Measurements from ENCODE around the gene GGA3. TPM values are rescaled to one million over a fixed set of nuclear protein-coding genes. Genes with fewer than 3 reads are reported as not detected.
"Not testable (repeated sequence)": the region's sequence is repeated elsewhere in the genome, so short reads cannot be mapped to it uniquely, and the experiment has no call there.

The GGA3 gene, protein sequence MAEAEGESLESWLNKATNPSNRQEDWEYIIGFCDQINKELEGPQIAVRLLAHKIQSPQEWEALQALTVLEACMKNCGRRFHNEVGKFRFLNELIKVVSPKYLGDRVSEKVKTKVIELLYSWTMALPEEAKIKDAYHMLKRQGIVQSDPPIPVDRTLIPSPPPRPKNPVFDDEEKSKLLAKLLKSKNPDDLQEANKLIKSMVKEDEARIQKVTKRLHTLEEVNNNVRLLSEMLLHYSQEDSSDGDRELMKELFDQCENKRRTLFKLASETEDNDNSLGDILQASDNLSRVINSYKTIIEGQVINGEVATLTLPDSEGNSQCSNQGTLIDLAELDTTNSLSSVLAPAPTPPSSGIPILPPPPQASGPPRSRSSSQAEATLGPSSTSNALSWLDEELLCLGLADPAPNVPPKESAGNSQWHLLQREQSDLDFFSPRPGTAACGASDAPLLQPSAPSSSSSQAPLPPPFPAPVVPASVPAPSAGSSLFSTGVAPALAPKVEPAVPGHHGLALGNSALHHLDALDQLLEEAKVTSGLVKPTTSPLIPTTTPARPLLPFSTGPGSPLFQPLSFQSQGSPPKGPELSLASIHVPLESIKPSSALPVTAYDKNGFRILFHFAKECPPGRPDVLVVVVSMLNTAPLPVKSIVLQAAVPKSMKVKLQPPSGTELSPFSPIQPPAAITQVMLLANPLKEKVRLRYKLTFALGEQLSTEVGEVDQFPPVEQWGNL
- polyA plus RNA-seq (ENCODE audit: insufficient read length in 4 of 4) = 10 to 100 TPM; 35.7 to 48.9 (median 41.0) TPM

GRCh38 chr17:75261336-75262111 is at the start of gene GGA3, which contains the start of gene MRPS7:
Gene GGA3, minus strand, starts transcription at chr17:75261606. Its CDS starts 19 bp downstream, at chr17:75261587.
Gene MRPS7, plus strand, starts transcription at chr17:75261879. Its CDS starts 22 bp downstream, at chr17:75261901.
- peak; percentile 90 to 95 (median 91) for DNase-seq (ENCODE audit: low read depth in 4 of 4, low spot score in 3 of 4)

- DNase-seq (ENCODE audit: low read depth in 4 of 4, low spot score in 3 of 4) = no peak
Observed at GRCh38 chr17:75308732-75309629, 47.6 kb upstream of the GGA3 start.

DNA sequence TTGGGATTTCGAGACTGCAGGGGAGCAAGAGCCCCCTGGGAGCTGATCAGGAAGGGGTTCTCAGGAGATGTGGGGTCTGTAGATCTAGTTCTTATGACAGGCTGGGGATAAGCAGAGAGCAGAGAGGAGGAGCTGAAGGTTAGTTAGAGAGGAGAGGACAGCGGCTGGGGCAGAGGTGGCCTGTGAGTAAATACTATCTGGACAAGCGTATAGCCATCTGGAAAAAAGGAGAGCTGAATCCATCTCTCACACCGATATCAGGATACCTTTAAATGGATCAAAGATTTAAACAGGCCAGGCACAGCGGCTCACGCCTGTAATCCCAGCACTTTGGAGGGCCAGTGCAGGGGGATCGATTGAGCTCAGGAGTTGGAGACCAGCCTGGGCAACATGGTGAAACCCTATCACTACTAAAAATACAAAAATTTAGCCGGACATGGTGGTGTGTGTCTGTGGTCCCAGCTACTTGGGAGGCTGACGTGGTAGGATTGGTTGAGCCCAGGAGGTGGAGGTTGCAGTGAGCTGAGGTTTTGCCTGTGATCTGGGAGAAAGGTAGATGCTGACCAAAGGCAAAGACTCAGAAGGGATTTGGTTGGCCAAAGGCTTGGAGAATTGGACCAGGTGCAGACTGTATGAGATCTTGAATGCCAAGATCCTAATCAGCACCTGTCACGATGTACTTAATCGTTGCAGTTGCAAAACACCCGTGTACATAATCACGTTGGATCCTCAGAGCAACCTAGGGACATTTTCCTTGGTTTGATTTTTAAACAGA is 46.7 kb upstream of the GGA3 start:
- DNase-seq (ENCODE audit: low read depth in 4 of 4, low spot score in 3 of 4) = no peak

GRCh38 chr17:75301502-75302206 is 40.2 kb upstream of the GGA3 start:
- no peak for DNase-seq (ENCODE audit: low read depth in 4 of 4, low spot score in 3 of 4)

- DNase-seq (ENCODE audit: low read depth in 4 of 4, low spot score in 3 of 4) = no peak
Observed at GRCh38 chr17:75301049-75301448, 39.6 kb upstream of the GGA3 start.

- DNase-seq (ENCODE audit: low read depth in 4 of 4, low spot score in 3 of 4) = no peak
Observed at GRCh38 chr17:75300280-75300679, 38.9 kb upstream of the GGA3 start.

- DNase-seq (ENCODE audit: low read depth in 4 of 4, low spot score in 3 of 4) = no peak
Observed at GRCh38 chr17:75295201-75296158, 34.1 kb upstream of the GGA3 start.

DNA sequence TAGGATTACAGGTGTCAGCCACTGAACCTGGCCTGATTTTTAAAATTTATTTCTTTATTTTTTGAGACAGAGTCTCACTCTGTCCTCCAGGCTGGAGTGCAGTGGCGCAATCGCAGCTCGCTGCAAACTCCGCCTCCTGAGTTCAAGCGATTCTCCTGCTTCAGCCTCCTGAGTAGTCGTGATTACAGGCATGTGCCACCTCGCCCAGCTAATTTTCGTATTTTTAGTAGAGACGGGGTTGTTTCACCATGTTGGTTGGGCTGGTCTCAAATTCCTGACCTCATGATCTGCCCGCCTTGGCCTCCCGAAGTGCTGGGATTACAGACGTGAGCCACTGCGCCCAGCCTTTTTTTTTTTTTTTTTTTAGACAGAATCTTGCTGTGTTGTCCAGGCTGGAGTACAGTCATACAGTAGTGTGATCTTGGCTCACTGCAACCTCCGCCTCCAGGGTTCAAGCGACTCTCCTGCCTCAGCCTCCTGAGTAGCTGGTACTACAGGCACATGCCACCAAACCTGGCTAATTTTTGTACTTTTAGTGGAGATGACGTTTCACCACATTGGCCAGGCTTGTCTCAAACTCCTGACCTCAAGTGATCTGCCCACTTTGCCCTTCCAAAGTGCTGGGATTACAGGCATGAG is 31.5 kb upstream of the GGA3 start:
- not testable (repeated sequence) for DNase-seq (ENCODE audit: low read depth in 4 of 4, low spot score in 3 of 4)

DNA sequence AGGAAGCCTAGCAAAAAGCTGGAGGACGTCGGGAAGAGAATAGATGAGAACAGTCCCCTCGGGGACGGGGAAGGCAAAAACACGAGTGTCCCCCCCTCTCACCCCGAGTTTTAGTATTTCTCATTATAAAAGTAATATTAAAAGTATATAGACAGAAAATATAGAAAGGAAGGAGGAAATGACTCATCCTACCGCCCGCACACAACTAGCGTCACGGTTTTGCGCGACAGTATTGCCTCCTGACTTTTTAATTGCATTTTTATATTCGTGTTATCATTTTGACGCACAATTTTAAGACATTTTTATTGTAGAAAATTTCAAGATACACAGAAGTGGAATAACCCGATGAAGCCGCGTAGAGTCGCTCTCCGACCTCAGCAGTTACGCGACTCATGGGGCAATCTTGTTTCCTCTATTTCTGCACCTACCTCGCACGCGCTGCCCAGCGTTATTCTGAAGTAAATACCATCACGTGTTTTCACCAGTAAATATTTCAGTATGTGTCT is 28.5 kb upstream of the GGA3 start:
- DNase-seq (ENCODE audit: low read depth in 4 of 4, low spot score in 3 of 4) = no peak

DNA sequence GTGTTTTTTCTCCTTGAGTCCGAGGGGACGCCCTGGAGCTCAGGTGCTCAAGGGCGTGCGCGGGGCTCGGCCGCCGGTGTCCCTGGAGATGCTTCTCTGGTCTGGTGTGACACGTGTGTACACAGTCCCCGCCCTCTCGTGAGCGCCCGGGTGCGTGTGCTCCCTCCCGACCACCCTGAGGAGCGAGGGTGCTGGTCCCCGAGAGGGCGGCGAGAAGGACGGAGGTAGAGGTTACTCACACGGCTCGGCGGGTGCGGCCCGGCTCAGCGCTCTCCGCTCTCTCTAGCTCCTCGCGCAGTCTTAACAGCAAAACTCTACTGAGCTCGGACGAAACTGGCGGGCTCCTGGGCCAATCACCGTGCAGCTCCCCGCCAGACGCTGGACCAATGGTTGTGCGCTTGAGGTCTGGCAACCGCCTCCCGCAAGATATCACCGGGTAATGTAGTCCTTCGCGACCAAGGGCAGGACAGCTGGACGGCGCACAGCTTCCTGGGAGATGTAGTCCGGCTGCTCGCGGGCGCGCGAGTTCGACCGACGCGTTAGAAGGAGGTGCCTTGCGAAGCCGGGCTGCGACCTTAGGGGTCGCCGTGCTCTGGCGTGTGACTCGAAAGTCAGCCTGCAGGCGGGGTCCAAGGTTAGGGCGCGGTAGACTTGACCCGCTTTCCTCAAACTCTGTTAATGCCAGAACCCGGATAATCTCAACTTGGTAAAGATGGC is 27.9 kb upstream of the GGA3 start, which contains the start of gene SLC25A19:
Gene SLC25A19 (minus strand): TSS at position 319 of the 717 bp plus-strand sequence. CDS start 2,669 bp downstream, outside the sequence.
- peak; percentile 94 to 96 (median 95) for DNase-seq (ENCODE audit: low read depth in 4 of 4, low spot score in 3 of 4)

GRCh38 chr17:75288770-75289114 is 27.3 kb upstream of the GGA3 start:
- no peak for DNase-seq (ENCODE audit: low read depth in 4 of 4, low spot score in 3 of 4)

- DNase-seq (ENCODE audit: low read depth in 4 of 4, low spot score in 3 of 4) = no peak
Observed at GRCh38 chr17:75288359-75288758, 27.0 kb upstream of the GGA3 start.

- no peak for DNase-seq (ENCODE audit: low read depth in 4 of 4, low spot score in 3 of 4)
Observed at GRCh38 chr17:75287221-75287620, 25.8 kb upstream of the GGA3 start.

DNA sequence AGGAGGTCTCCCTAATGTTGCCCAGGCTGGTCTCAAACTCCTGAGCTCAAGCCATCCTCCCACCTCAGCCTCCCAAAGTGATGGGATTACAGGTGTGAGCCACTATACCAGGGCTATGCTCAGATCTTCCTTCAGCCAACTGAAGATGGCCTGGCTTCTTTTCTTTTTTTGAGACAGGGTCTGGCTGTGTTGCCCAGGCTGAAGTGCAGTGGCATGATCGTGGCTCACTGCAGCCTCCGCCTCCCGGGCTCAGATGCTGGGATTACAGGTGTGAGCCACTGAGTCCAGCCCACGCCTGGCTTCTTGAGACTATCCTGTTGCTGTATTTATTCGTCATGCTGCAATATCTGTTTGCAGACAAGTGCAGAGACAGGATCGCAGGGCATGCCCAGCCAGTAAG is 23.7 kb upstream of the GGA3 start:
- no peak for DNase-seq (ENCODE audit: low read depth in 4 of 4, low spot score in 3 of 4)

DNA sequence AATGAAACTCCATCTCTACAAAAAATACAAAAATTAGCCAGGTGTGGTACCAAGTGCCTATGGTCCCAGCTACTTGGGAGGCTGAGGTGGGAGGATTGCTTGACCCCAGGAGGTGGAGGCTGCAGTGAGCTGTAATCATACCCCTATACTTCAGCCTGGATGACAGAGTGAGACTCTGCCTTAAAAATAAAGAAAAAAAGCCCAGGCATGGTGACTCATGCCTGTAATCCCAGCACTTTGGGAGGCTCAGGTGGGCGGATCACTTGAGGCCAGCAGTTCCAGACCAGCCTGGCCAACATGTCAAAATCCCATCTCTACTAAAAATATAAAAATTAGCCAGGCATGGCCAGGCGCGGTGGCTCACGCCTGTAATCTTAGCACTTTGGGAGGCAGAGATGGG is 18.8 kb upstream of the GGA3 start:
- DNase-seq (ENCODE audit: low read depth in 4 of 4, low spot score in 3 of 4) = not testable (repeated sequence)

GRCh38 chr17:75277664-75278071 is 16.3 kb upstream of the GGA3 start:
- no peak for DNase-seq (ENCODE audit: low read depth in 4 of 4, low spot score in 3 of 4)

Measured in right renal pelvis (tissue), 4 donors.